PFSK-1 (cell line): ENCODE measurements around the gene ALMS1.

Source experiments
- SIN3A ChIP-seq: IDR thresholded peaks from 2 replicates; pipeline ENCODE4 v1.6.1; 2012; ENCODE audit warnings: mild to moderate bottlenecking, low read length, moderate library complexity, borderline replicate concordance; ENCODE audit not compliant: insufficient read depth
- TAF1 ChIP-seq: IDR thresholded peaks from 2 replicates; pipeline ENCODE4 v1.6.1; 2012; ENCODE audit warnings: low read length, control low read depth, borderline replicate concordance; ENCODE audit not compliant: insufficient read depth

GRCh38 chr2:73564986-73565385 lies 179.3 kb downstream of the ALMS1 start:
- TF ChIP-seq TAF1 = no peak
- TF ChIP-seq SIN3A = no peak
